Kidney epithelial cell (primary cell): ENCODE data around the gene KLHDC8A. TPM values are rescaled to one million over a fixed set of nuclear protein-coding genes. Genes with fewer than 3 reads are reported as not detected.
"Not testable (repeated sequence)": the region's sequence is repeated elsewhere in the genome, so short reads cannot be mapped to it uniquely, and the experiment has no call there.

Source experiments
- DNase-seq: peaks from one replicate; pipeline ENCODE4 v3.0.0-alpha.2; 2010; ENCODE audit warnings: low read depth
- H3K27me3 ChIP-seq: 2 replicates; pipeline ENCODE4 v1.6.0; 2011; ENCODE audit warnings: low read length; ENCODE audit not compliant: control insufficient read depth, insufficient read depth
- H3K36me3 ChIP-seq: 2 replicates; pipeline ENCODE4 v1.5.1; 2011; ENCODE audit warnings: low read length; ENCODE audit not compliant: control insufficient read depth, insufficient read depth
- H3K4me3 ChIP-seq: 2 replicates; pipeline ENCODE4 v1.5.1; 2011; ENCODE audit warnings: low read depth, mild to moderate bottlenecking, control low read depth, low read length
- total RNA-seq: library from RNA; depleted of rRNA; stranded (reverse); fragments of >200 nt; gene quantifications from 2 replicates; pipeline ENCODE4 v1.2.3, GENCODE V29; 2015
- TF ChIP-seq, protein P1 (sequence below): IDR thresholded peaks from 2 replicates; pipeline ENCODE4 v1.5.1; 2011; ENCODE audit warnings: mild to moderate bottlenecking, moderate library complexity, low read length, control low read depth, inconsistent platforms; ENCODE audit not compliant: insufficient read depth, poor library complexity, severe bottlenecking

The KLHDC8A gene
- total RNA-seq, 1 donor from 2014 or later = 16.5 TPM

- no peak for DNase-seq
- Histone ChIP-seq H3K27me3 (peaks cover 3% of the 10 kb centered on the region), H3K36me3 (no peaks in the 10 kb centered on the region), H3K4me3 (no peak overlapping the region)
- TF ChIP-seq, protein P1, sequence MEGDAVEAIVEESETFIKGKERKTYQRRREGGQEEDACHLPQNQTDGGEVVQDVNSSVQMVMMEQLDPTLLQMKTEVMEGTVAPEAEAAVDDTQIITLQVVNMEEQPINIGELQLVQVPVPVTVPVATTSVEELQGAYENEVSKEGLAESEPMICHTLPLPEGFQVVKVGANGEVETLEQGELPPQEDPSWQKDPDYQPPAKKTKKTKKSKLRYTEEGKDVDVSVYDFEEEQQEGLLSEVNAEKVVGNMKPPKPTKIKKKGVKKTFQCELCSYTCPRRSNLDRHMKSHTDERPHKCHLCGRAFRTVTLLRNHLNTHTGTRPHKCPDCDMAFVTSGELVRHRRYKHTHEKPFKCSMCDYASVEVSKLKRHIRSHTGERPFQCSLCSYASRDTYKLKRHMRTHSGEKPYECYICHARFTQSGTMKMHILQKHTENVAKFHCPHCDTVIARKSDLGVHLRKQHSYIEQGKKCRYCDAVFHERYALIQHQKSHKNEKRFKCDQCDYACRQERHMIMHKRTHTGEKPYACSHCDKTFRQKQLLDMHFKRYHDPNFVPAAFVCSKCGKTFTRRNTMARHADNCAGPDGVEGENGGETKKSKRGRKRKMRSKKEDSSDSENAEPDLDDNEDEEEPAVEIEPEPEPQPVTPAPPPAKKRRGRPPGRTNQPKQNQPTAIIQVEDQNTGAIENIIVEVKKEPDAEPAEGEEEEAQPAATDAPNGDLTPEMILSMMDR = no peak
These were observed 34.7 kb upstream of the KLHDC8A start for GRCh38 chr1:205391386-205391785.

GRCh38 chr1:205387845-205388244 lies 31.1 kb upstream of the KLHDC8A start:
- Histone ChIP-seq H3K4me3 (no peak overlapping the region), H3K27me3 (peaks cover 3% of the 10 kb centered on the region), H3K36me3 (no peaks in the 10 kb centered on the region)
- DNase-seq = no peak
- TF ChIP-seq, protein P1 = no peak

GRCh38 chr1:205382990-205383389 lies 26.3 kb upstream of the KLHDC8A start:
- not testable (repeated sequence) for H3K36me3 ChIP-seq, DNase-seq, H3K27me3 ChIP-seq, H3K4me3 ChIP-seq

GRCh38 chr1:205382561-205382960 lies 25.8 kb upstream of the KLHDC8A start:
- Histone ChIP-seq H3K27me3 (no peaks in the 10 kb centered on the region), H3K4me3 (no peak overlapping the region), H3K36me3 (no peaks in the 10 kb centered on the region)
- TF ChIP-seq, protein P1 = no peak
- no peak for DNase-seq

DNA sequence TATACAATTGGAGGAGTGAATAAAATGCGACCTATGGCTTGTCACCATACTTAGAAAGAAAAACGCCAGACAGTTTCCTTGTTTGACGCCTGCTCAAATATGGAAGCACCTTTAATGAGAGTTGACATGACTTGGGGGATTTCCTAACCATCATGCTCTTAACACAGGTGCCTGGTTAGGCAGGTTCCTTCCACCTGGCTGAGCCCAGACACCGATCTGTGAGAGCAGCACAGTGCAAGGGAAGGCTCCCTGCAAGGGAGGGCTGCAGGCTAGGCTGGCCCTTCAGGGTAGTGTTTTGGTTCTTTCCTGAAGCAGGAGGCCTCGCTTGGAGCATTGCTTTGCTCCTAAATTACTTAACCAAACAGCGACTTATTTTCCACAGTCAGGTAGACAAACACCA lies 24.6 kb upstream of the KLHDC8A start:
- H3K4me3 ChIP-seq = no peak overlapping the region
- DNase-seq = no peak
- no peaks in the 10 kb centered on the region for H3K27me3 ChIP-seq
- H3K36me3 ChIP-seq = no peaks in the 10 kb centered on the region
- TF ChIP-seq, protein P1 = no peak

DNA sequence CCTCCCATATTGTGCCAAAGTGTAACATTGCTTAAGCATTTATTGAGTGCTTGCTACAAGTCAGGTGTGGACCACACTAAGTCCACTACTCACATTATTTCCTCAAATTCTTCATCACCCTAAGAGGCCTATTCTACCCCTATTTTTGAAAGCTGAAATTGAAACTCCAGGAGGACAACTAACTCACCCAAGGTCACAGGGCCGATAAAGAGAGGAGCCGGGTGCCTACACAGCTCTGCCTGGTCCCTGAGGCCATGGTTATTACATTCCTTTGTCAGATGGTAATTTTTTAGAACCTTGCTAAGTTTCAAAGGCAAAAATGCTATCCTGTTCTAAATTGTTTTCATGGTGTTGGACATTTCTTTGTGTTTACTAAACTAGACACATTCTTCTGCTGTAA lies 24.2 kb upstream of the KLHDC8A start:
- TF ChIP-seq, protein P1 = no peak
- no peak for DNase-seq
- Histone ChIP-seq H3K4me3 (no peak overlapping the region), H3K27me3 (no peaks in the 10 kb centered on the region), H3K36me3 (no peaks in the 10 kb centered on the region)
